ENCODE measurements around the gene DNM1.

- no peak for TF ChIP-seq CTCF (IDR thresholded peaks at IDR 0.05)
- no peak for TF ChIP-seq POLR2A (IDR thresholded peaks at IDR 0.05)
These were observed 41.8 kb upstream of the DNM1 start for GRCh38 chr9:128161215-128161902.

All from prostate gland (tissue), 2 donors.